Vagina (tissue), 2 donors: ENCODE measurements around the gene HMCN2. TPM values are rescaled to one million over a fixed set of nuclear protein-coding genes. Genes with fewer than 3 reads are reported as not detected.
A peak's percentile ranks its signal among the peaks of the same experiment; 100 is the strongest.

Source experiments
- DNase-seq, 2 donors: peaks; one replicate each; pipeline ENCODE4 v3.0.0-alpha.2; 2017; ENCODE audit errors: extremely low spot score in 2 of 2
- H3K27ac ChIP-seq: fragments of 200-600 bp; sonication (generic); one replicate; pipeline ENCODE4 v1.5.1; 2019
- H3K27me3 ChIP-seq: fragments of 200-600 bp; sonication (generic); one replicate; pipeline ENCODE4 v1.5.1; 2019
- H3K36me3 ChIP-seq, 2 donors: fragments of 200-600 bp; sonication (generic); one replicate each; pipeline ENCODE4 v1.5.1; 2017 to 2019
- H3K4me1 ChIP-seq: fragments of 200-600 bp; sonication (generic); one replicate; pipeline ENCODE4 v1.5.1; 2019
- H3K4me3 ChIP-seq, 2 donors: fragments of 200-600 bp; sonication (generic); 1 replicate in 1 of 2; 2 replicates in 1 of 2; pipeline ENCODE4 v1.5.1; 2016 to 2019
- H3K9me3 ChIP-seq: fragments of 200-600 bp; sonication (generic); one replicate; pipeline ENCODE4 v1.5.1; 2019
- POLR2A ChIP-seq, 2 donors: fragments of 450-650 bp; IDR thresholded peaks; one replicate each; pipeline ENCODE4 v1.6.1; 2017; ENCODE audit warnings: antibody characterized with exemption in 2 of 2, mild to moderate bottlenecking in 2 of 2, moderate library complexity in 2 of 2
- POLR2AphosphoS5 ChIP-seq, 2 donors: sonication (generic); formaldehyde crosslinking; IDR thresholded peaks; one replicate each; pipeline ENCODE4 v1.9.0; 2017; ENCODE audit warnings: antibody characterized with exemption in 2 of 2, mild to moderate bottlenecking in 2 of 2, low read depth in 1 of 2; ENCODE audit not compliant: insufficient read depth in 1 of 2
- intact Hi-C: fragments of 100-400 bp; cut with DNase I; formaldehyde crosslinking; loops from one replicate; pipeline ENCODE4 v1.15.1; 2023
- total RNA-seq: library from RNA; depleted of rRNA; stranded (reverse); fragments of >200 nt; gene quantifications from one replicate; pipeline ENCODE4 v1.2.3, GENCODE V29; 2016
- TF ChIP-seq, protein P1 (sequence below), 3 experiments: fragments of 450-650 bp in 2 of 3; fragments of 200-600 bp in 1 of 3; sonication (generic) in 1 of 3; IDR thresholded peaks; one replicate each; pipeline ENCODE4 v1.5.1; 2017 to 2019; ENCODE audit warnings: antibody characterized with exemption in 3 of 3, mild to moderate bottlenecking in 2 of 3, moderate library complexity in 2 of 3

The HMCN2 gene
- total RNA-seq, 1 donor from 2014 or later = 5.2 TPM

DNA sequence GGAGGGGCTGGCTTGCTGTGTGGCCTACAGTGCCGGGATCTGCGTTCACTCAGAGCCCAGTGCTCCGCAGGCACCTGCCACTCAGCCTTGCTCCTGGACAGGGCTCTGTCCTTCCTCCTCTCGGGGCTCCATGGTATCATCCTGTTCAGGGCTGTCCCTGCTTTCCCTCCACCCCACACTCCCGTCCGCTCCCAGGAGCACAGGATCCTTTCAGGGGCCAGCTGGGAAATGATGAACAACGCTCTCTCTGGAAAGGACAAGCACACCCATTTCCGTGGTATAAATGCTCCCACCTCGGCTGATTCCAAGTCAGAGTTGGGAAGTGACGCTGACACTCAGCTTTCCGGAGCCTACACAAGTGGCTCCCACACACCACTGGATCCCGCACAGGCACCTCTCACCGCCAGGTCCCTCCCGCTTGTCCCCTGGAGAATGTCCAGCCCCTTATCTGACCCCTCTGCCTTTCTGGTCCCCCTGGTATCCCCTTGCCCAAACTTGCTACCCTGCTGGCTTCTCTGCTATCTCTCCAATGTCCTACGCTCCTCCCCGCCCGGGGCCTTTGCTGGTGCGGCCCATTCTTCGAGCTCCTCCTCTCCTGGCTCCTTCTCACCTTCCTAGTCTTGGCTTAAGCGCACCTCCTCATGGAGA, 21.3 kb downstream of the HMCN2 start:
- TF ChIP-seq POLR2A (IDR thresholded peaks at IDR 0.05) (no peak), POLR2AphosphoS5 (IDR thresholded peaks at IDR 0.05; ENCODE audit: insufficient read depth in 1 of 2, low read depth in 1 of 2) (no peak)
- TF ChIP-seq, protein P1, sequence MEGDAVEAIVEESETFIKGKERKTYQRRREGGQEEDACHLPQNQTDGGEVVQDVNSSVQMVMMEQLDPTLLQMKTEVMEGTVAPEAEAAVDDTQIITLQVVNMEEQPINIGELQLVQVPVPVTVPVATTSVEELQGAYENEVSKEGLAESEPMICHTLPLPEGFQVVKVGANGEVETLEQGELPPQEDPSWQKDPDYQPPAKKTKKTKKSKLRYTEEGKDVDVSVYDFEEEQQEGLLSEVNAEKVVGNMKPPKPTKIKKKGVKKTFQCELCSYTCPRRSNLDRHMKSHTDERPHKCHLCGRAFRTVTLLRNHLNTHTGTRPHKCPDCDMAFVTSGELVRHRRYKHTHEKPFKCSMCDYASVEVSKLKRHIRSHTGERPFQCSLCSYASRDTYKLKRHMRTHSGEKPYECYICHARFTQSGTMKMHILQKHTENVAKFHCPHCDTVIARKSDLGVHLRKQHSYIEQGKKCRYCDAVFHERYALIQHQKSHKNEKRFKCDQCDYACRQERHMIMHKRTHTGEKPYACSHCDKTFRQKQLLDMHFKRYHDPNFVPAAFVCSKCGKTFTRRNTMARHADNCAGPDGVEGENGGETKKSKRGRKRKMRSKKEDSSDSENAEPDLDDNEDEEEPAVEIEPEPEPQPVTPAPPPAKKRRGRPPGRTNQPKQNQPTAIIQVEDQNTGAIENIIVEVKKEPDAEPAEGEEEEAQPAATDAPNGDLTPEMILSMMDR (IDR thresholded peaks at IDR 0.05) = no peak
- no peaks in the 10 kb centered on the region for H3K27me3 ChIP-seq
- H3K27ac ChIP-seq = no peak overlapping the region
- intact Hi-C loops = no loop called here
- H3K36me3 ChIP-seq = no peaks in the 10 kb centered on the region
- H3K9me3 ChIP-seq = no peaks in the 10 kb centered on the region
- no peak for DNase-seq
- H3K4me1 ChIP-seq = peaks cover 61% of the 10 kb centered on the region
- H3K4me3 ChIP-seq = no peak overlapping the region

DNA sequence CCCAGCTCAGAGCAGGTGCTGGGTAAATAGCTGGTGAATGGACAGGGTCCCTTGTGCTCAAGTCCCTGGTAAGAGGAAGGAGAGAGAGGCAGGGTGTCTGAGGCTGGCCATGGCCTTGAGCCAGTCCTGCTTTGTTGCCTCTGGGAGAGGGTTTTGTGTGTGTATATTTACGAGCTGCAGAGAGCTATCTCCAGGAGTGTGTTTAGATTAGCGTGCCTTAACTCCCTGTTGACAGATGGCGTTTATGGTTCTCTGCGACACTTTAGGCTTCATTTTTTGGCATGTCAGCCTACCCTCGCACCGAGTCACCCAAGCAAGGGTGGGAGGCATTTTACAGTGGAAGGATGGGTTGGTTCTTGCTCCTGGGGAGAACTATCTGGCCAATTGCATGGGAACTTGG, 22.2 kb downstream of the HMCN2 start:
- H3K9me3 ChIP-seq = no peaks in the 10 kb centered on the region
- no peak overlapping the region for H3K27ac ChIP-seq
- TF ChIP-seq POLR2AphosphoS5 (IDR thresholded peaks at IDR 0.05; ENCODE audit: insufficient read depth in 1 of 2, low read depth in 1 of 2) = no peak
- TF ChIP-seq, protein P1 (IDR thresholded peaks at IDR 0.05) = no peak
- no peak for TF ChIP-seq POLR2A (IDR thresholded peaks at IDR 0.05)
- H3K4me3 ChIP-seq = no peak overlapping the region
- no peaks in the 10 kb centered on the region for H3K36me3 ChIP-seq
- intact Hi-C loops = no loop called here
- H3K4me1 ChIP-seq = peaks cover 53% of the 10 kb centered on the region
- no peaks in the 10 kb centered on the region for H3K27me3 ChIP-seq
- no peak for DNase-seq

- Histone ChIP-seq H3K9me3 (no peaks in the 10 kb centered on the region), H3K36me3 (no peaks in the 10 kb centered on the region), H3K27me3 (no peaks in the 10 kb centered on the region), H3K4me3 (no peak overlapping the region), H3K4me1 (peaks cover 52% of the 10 kb centered on the region), H3K27ac (no peak overlapping the region)
- intact Hi-C loops = no loop called here
- TF ChIP-seq POLR2AphosphoS5 (IDR thresholded peaks at IDR 0.05; ENCODE audit: insufficient read depth in 1 of 2, low read depth in 1 of 2) (no peak), POLR2A (IDR thresholded peaks at IDR 0.05) (no peak)
- TF ChIP-seq, protein P1 (IDR thresholded peaks at IDR 0.05) = no peak
- no peak for DNase-seq
Observed at GRCh38 chr9:130288393-130288792, 22.8 kb downstream of the HMCN2 start.

DNA sequence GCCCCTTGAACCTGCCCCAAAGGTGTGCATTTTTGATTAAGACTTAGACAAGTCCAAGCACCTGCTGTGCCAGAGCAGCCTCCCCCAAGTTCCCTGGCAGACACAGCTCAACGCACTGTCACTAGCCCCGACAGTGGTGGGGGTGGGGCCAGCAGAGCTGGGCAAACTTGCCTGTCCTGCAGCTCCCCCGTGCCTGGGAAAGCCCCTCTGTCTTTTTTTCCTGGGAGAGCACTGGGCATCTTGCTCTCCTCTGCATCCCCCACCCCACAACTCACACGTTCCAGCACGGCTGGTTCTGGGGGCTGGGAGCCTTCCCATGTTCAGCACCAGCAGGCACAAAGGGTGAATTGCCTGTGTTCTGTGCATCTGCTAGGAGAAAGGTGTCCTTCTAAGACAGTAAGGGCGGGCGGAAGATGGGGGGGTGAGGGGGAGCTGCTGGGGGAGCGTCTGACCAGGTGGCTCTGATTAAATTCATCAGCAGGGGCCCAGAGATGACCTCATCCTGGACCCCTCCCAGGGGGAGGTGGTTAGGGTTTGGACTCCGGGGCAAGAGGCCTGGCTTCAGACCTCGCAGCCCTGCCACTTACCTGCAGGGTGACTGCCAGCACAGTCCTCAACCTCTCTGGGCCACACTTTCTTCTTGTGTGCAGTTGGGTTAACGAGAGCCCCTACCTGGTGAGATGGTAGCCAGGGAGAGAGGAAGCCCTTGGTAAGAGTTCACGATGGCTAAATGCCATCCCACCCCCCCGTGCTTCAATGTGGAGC, 23.5 kb downstream of the HMCN2 start:
- TF ChIP-seq POLR2AphosphoS5 (IDR thresholded peaks at IDR 0.05; ENCODE audit: insufficient read depth in 1 of 2, low read depth in 1 of 2) (no peak), POLR2A (IDR thresholded peaks at IDR 0.05) (no peak)
- TF ChIP-seq, protein P1 (IDR thresholded peaks at IDR 0.05) = no peak
- no peak for DNase-seq
- no peaks in the 10 kb centered on the region for H3K36me3 ChIP-seq
- H3K27me3 ChIP-seq = no peaks in the 10 kb centered on the region
- no peak overlapping the region for H3K4me3 ChIP-seq
- peak overlapping the region; percentile 71 for H3K27ac ChIP-seq
- peaks cover 45% of the 10 kb centered on the region for H3K4me1 ChIP-seq
- intact Hi-C loops = no loop called here
- H3K9me3 ChIP-seq = no peaks in the 10 kb centered on the region
